Right lobe of liver (tissue), 6 donors: Measurements from ENCODE around the gene ATAD3C. TPM values are rescaled to one million over a fixed set of nuclear protein-coding genes. Genes with fewer than 3 reads are reported as not detected.
A peak's percentile ranks its signal among the peaks of the same experiment; 100 is the strongest.
"Not testable (repeated sequence)": the region's sequence is repeated elsewhere in the genome, so short reads cannot be mapped to it uniquely, and the experiment has no call there.

Experiments used
- ATAC-seq, 4 donors: fragments of 200-7000 bp; cut with Tn5 transposase; one replicate each; pipeline ENCODE4 v1.9.1; 2020; ENCODE audit warnings: mild to moderate bottlenecking in 4 of 4, moderate library complexity in 4 of 4
- DNase-seq, 3 donors: peaks; one replicate each; pipeline ENCODE4 v3.0.0-alpha.2; 2020
- H3K27ac ChIP-seq, 3 donors: fragments of 200-600 bp; one replicate each; pipeline ENCODE4 v1.8.0; 2022
- H3K27me3 ChIP-seq, 2 donors: fragments of 200-600 bp; one replicate each; pipeline ENCODE4 v1.8.0; 2022
- H3K36me3 ChIP-seq, 4 donors: fragments of 200-600 bp; sonication (generic) in 1 of 4; one replicate each; pipeline versions ENCODE4 v1.5.1 to v1.8.0; 2017 to 2022; ENCODE audit warnings: control low read depth in 1 of 4
- H3K4me1 ChIP-seq, 4 donors: fragments of 200-600 bp; sonication (generic) in 1 of 4; one replicate each; pipeline versions ENCODE4 v1.5.1 to v1.8.0; 2017 to 2022; ENCODE audit warnings: control low read depth in 1 of 4
- H3K4me3 ChIP-seq, 3 donors: fragments of 200-600 bp; one replicate each; pipeline ENCODE4 v1.8.0; 2022
- H3K9me3 ChIP-seq, 4 donors: fragments of 200-600 bp; sonication (generic) in 1 of 4; one replicate each; pipeline versions ENCODE4 v1.5.1 to v1.8.0; 2017 to 2022; ENCODE audit warnings: control low read depth in 1 of 4
- POLR2A ChIP-seq: fragments of 450-650 bp; IDR thresholded peaks from one replicate; pipeline ENCODE4 v1.6.1; 2017; ENCODE audit warnings: antibody characterized with exemption, mild to moderate bottlenecking
- WGBS: methylation state at CpG from one replicate; pipeline ENCODE4 v1.1.6; 2018; ENCODE audit warnings: low coverage, low lambda C conversion rate; ENCODE audit not compliant: insufficient coverage; ENCODE audit errors: missing lambda C conversion rate; 5-methylcytosine and 5-hydroxymethylcytosine counted together
- intact Hi-C, 2 donors: fragments of 100-400 bp; cut with DNase I; formaldehyde crosslinking; loops; one replicate each; pipeline versions ENCODE4 v1.11.2 to v1.14.1; 2022
- total RNA-seq, 6 experiments: library from RNA; depleted of rRNA in 2 of 6; stranded (reverse); fragments of >200 nt in 2 of 6; fragmentation: NEBNext Ultra II Directional in 3 of 6; extraction: Animal tissue kit (Norgen Biotek cat#: 25700) in 3 of 6; gene quantifications; one replicate each; pipeline versions ENCODE4 v1.1.0 to v1.2.4, GENCODE V29; 2016 to 2023
- TF ChIP-seq, protein P1 (sequence below), 4 donors: fragments of 200-600 bp in 3 of 4; fragments of 450-650 bp in 1 of 4; IDR thresholded peaks; one replicate each; pipeline versions ENCODE4 v1.5.1 to v1.8.0; 2016 to 2022; ENCODE audit warnings: antibody characterized with exemption in 4 of 4, mild to moderate bottlenecking in 2 of 4
- donor health status: DM: no; HTN: yes; CAD: no.
- donor health status: DM: no; HTN: no; CAD: no.
- donor health status: DM: no; HTN: no; CAD: no.
- donor health status: DM: no; HTN: yes; CAD: no.
- donor health status: DM: no; HTN: yes; CAD: no.

The ATAD3C gene
- total RNA-seq, 6 experiments from 2014 or later: 0.74 to 3.1 (median 1.9) TPM

DNA sequence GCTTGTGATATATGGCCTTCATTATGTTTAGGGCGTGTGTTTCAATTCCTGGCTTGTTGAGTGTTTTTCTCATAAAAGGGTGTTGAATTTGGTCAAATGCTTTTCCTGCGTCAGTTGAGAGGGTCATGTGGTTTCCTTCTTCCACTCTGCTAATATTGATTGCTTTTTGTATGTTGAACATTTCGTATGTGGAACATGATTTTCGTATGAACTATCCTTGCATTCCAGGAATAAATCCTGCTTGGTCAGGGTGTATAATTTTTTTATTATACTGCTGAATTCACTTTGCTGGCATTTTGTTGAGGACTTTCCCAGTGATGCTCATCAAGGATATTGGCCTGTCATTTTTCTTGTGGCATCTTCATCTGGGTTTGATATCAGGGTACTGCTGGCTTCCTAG, 57.8 kb downstream of the ATAD3C start:
- H3K4me3 ChIP-seq: no peak overlapping the region
- no peak overlapping the region for H3K27ac ChIP-seq
- 93% methylated on average over 4 of the region's 4 CpGs for WGBS
- no peaks in the 10 kb centered on the region for H3K9me3 ChIP-seq
- peaks cover 0 to 16% (median 10%) of the 10 kb centered on the region in 4 donors for H3K4me1 ChIP-seq
- DNase-seq (no peak), ATAC-seq (no peak)
- no peaks in the 10 kb centered on the region for H3K36me3 ChIP-seq
- no peaks in the 10 kb centered on the region for H3K27me3 ChIP-seq
- TF ChIP-seq POLR2A: no peak
- TF ChIP-seq, protein P1, sequence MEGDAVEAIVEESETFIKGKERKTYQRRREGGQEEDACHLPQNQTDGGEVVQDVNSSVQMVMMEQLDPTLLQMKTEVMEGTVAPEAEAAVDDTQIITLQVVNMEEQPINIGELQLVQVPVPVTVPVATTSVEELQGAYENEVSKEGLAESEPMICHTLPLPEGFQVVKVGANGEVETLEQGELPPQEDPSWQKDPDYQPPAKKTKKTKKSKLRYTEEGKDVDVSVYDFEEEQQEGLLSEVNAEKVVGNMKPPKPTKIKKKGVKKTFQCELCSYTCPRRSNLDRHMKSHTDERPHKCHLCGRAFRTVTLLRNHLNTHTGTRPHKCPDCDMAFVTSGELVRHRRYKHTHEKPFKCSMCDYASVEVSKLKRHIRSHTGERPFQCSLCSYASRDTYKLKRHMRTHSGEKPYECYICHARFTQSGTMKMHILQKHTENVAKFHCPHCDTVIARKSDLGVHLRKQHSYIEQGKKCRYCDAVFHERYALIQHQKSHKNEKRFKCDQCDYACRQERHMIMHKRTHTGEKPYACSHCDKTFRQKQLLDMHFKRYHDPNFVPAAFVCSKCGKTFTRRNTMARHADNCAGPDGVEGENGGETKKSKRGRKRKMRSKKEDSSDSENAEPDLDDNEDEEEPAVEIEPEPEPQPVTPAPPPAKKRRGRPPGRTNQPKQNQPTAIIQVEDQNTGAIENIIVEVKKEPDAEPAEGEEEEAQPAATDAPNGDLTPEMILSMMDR (IDR thresholded peaks at IDR 0.05): no peak
- intact Hi-C loops: no loop called here

DNA sequence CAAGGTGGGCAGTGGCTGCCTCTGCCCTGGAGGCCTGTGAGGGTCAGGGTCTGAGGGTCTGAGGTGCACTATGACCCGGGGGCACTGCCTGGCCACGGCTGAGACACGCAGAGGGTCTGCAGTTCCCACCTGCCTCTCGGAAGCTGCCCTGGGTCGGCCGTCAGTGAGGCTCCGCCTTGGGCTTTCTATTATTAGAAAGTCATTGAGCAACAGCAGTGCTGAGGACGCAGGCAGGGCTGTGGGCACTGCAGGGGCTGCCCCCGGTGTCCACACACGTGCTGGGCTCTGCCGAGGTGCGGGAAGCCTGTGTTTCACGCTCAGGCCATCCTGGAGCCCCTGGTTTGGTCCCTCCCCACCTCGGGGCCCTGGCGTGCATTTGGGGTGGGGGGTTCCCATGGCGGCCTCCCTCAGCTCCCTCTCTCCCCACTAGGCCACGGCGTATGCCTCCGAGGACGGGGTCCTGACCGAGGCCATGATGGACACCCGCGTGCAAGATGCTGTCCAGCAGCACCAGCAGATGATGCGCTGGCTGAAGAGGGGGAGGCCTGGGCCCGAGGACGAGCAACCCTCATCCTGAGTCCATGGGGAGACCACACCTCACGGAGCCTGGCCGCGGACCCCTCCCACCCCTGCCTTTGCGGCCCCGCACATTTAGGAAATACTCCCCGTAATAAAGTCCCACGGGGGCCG, 59.4 kb downstream of the ATAD3C start:
- ATAC-seq, H3K27me3 ChIP-seq, intact Hi-C loops, H3K4me3 ChIP-seq, DNase-seq, H3K27ac ChIP-seq, H3K9me3 ChIP-seq, H3K36me3 ChIP-seq: not testable (repeated sequence)
- WGBS: 83% methylated on average over 3 of the region's 34 CpGs
- peaks cover 0 to 16% (median 10%) of the 10 kb centered on the region in 4 donors for H3K4me1 ChIP-seq

DNA sequence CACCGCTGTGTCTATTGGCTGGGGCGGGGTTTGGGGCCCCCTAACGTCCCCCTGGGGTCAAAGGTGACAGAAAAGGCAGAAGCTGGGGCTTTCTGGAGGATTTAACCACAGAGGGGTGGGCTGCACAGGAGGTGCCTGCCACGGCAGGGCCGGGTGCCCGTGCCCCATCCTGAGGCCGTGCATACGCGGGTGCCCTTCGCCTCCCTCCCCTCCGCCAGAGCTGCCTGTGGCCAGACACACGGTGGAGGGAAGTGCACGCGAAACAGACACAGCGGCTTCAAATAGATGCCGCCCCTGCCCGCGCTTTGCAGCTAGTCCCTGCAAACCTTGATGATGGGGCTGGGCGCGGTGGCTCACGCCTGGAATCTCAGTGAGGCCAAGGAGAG, 60.0 kb downstream of the ATAD3C start:
- DNase-seq, H3K27ac ChIP-seq, intact Hi-C loops, ATAC-seq, H3K9me3 ChIP-seq, H3K27me3 ChIP-seq, H3K4me3 ChIP-seq, H3K36me3 ChIP-seq: not testable (repeated sequence)
- H3K4me1 ChIP-seq: peaks cover 0 to 16% (median 10%) of the 10 kb centered on the region in 4 donors
- WGBS: 20% methylated on average over 1 of the region's 21 CpGs

DNA sequence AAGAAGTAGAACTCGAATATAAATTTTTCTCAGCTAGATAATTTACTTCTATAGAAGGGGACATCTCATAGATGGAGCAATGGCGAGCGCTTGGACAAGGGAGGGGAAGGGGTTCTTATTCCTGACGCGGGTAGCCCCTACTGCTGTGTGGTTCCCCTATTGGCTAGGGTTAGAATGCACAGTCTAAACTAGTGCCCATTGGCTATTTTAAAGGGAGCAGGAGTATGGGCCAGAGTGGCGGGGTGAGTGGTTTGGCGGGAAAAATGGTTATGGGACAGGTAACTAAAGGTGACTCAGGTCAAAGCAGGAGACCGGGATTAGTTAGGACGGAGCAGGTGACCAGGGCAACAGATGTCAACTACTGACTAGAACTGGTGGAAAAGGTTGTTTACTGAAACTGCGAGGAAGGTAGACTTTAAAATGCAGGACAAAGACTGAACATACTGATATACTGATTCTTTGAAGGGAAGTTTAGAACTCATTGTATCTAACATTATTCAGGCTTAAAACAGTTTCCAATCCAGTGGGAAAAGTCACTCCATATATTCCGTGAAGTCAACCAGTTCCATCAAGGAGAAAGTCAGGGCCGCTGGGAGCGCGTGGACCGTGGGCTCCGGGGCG, 61.5 kb downstream of the ATAD3C start:
- H3K9me3 ChIP-seq: no peaks in the 10 kb centered on the region
- intact Hi-C loops: no loop called here
- peak overlapping the region; percentile 78 to 96 (median 82) for H3K4me3 ChIP-seq
- ATAC-seq (no peak), DNase-seq (no peak)
- H3K27me3 ChIP-seq: no peaks in the 10 kb centered on the region
- 22% methylated on average over 10 of the region's 17 CpGs for WGBS
- no peaks in the 10 kb centered on the region for H3K36me3 ChIP-seq
- TF ChIP-seq, protein P1 (IDR thresholded peaks at IDR 0.05): no peak
- TF ChIP-seq POLR2A: no peak
- peak overlapping the region; percentile 64 to 85 (median 83) for H3K27ac ChIP-seq
- H3K4me1 ChIP-seq: peaks cover 0 to 12% (median 5%) of the 10 kb centered on the region in 4 donors

DNA sequence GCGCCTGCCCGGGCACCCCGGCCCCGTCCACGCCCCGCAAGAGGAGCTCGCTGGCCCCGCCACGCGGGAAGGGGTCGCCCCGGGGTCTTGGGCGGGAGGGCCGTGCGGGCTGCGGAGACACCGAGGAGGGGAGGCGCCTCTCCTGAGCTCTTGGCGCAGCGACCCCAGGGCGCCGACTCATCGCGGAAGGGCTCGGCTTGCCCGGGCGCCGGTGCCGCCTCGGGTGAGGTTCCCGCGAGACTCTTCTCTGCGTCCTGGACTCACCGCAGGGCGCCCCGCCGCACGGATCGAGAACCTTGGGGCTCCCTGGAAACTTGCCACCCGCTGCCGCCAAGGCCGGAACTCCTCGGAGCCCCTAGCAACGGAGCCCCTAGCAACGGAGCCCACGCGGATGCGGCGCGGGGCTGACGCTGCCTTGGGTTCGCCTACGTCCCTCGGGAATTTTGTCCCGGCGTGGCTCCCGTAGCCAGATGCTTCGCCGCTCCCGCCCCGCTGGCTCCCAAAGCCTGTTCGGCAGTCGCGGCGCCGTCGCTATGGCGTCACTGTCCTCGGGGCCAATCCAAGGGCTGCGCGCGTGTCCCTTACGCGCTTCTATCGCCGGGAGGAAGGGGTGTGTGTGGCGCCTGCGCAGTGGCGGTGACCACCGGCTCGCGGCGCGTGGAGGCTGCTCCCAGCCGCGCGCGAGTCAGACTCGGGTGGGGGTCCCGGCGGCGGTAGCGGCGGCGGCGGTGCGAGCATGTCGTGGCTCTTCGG, 62.2 kb downstream of the ATAD3C start, which contains the start of gene ATAD3A:
TSS of gene ATAD3A (plus strand) at position 630 of the 753 bp plus-strand sequence. CDS start at position 737, 107 bp downstream.
- peak within 1 kb of the TSS; percentile 78 to 96 (median 82) for H3K4me3 ChIP-seq
- H3K4me1 ChIP-seq: peaks cover 0 to 7% (median 2%) of the 10 kb centered on the region in 4 donors
- TF ChIP-seq, protein P1 (IDR thresholded peaks at IDR 0.05): no peak
- peak; percentile 49 for TF ChIP-seq POLR2A
- no peaks in the 10 kb centered on the region for H3K9me3 ChIP-seq
- no peaks in the 10 kb centered on the region for H3K27me3 ChIP-seq
- H3K27ac ChIP-seq: peak within 1 kb of the TSS; percentile 64 to 85 (median 83)
- WGBS: 0% methylated on average over 1 of the region's 99 CpGs
- intact Hi-C loops: no loop called here
- DNase-seq (peak; percentile 99), ATAC-seq (peak; percentile 92 to 97 (median 96))
- H3K36me3 ChIP-seq: peaks cover 0 to 2% (median 0%) of the 10 kb centered on the region in 4 donors

DNA sequence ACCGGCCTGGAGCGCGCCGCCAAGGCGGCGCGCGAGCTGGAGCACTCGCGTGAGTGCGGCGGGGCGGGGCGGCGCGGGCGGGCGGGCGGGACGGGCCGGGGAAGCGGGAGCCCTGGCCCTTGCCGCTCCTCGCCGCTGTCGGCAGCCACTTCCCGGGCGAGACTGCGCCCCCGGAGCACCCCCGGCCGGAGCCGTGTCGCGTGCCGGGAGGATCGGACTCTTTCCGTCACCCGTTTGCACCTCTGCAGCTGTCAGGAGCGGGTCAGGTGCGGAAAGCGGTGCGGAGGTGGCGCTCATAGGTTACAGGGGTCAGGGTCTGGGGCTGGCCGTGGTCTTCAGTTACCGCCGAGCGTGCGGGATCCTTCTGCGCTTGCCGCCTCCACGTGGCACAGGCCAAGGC, 62.9 kb downstream of the ATAD3C start:
- DNase-seq, H3K27me3 ChIP-seq, H3K27ac ChIP-seq, intact Hi-C loops, H3K4me1 ChIP-seq, H3K36me3 ChIP-seq, ATAC-seq, H3K9me3 ChIP-seq: not testable (repeated sequence)
- H3K4me3 ChIP-seq: peak overlapping the region; percentile 78 to 96 (median 82)
- WGBS: no CpG with 5 or more reads among the region's 52 CpGs

DNA sequence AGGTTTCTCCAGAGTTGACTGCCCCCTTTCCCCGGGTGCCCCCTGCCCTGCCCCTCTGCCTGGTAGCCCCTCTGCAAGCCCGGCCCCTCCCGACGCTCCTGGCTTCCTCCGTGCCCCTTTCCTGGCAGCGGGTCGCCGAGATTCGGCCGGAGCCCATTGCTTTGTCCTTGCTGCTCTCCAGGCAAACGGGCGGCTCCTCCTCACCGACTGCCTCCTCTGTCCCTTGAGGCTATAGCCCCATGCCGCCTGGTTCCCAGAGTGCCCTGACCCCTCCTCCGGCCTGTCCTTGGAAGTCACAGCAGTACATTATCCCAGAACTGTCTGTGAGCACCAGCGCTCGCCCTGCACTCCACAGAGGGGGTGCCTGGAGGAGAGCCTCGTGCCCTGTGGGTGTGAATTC, 64.2 kb downstream of the ATAD3C start:
- not testable (repeated sequence) for H3K4me3 ChIP-seq

DNA sequence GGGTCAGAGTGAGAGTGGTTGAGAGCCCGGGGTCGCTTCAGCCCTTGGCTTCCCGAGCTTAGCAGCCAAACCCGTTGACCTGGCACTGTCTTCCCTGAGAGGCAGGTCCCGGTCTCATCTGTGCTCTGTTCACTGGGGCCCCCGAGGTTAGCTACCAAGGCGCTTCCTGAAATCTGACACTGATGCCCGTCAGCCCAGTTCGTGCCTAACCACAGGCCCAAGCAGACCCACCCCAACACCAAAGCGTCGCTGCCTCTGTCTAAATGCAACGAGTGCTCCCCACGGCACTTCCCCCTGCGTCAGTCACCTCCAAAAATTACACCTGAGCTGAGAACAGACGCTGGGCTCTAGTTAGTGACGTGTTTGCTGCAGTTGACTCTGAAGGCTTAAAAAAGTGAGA, 64.9 kb downstream of the ATAD3C start:
- H3K36me3 ChIP-seq, H3K27ac ChIP-seq, H3K4me1 ChIP-seq, intact Hi-C loops, DNase-seq, H3K27me3 ChIP-seq, H3K4me3 ChIP-seq, ATAC-seq, H3K9me3 ChIP-seq: not testable (repeated sequence)
- WGBS: 80% methylated on average over 5 of the region's 16 CpGs

More for the DNA sequence above, 64.2 kb downstream of the ATAD3C start:
- H3K9me3 ChIP-seq, H3K4me1 ChIP-seq, intact Hi-C loops, H3K27ac ChIP-seq, DNase-seq, H3K36me3 ChIP-seq, ATAC-seq, H3K27me3 ChIP-seq: not testable (repeated sequence)
- 70% methylated on average over 2 of the region's 18 CpGs for WGBS
